Limb (tissue), 2 donors: ENCODE data around the gene FHIT.
"Not testable (repeated sequence)": the region's sequence is repeated elsewhere in the genome, so short reads cannot be mapped to it uniquely, and the experiment has no call there.

Experiments used
- DNase-seq, 2 donors: peaks; one replicate each; pipeline ENCODE4 v3.0.0-alpha.2; 2016; ENCODE audit errors: extremely low spot score in 2 of 2

FHIT gene

DNA sequence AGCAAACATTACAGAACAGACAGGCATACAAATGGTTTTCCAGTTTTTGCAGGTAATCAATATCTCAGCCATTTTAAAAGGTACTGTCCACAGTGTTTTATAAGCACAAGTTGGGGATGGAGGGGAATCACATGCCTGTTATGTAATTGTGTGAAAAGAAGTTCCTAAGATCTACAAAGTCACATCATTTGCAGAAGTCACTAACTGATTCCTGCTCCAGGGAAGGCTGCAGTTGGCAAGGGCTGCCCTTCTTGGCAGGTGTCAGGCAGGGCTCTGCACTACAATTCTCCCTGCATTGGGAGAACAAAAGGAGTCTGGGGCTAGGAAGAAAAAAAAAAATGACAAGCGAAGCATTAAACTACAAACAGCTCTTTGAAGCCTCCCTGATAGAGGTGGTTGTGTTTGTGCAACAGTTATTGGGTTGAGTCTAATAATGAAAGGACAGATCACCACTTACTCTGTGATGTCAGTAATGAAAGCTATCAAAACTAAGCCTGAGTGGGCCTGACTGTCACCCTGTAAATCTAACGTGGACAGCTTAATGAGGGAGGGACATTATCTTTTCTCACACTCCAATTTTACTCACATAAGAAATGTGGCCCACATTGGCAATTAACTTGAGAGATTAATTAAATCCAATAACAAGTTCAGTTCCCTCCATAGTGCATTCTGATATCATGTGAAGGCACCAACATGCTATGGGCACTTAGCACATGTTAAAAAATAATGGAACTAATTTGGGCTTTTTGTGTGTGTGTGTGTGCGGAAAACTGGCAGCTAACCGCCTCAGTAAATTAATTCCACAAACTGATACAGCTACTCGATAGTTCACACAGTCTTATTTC, 242.9 kb downstream of the FHIT start:
- DNase-seq: no peak

DNA sequence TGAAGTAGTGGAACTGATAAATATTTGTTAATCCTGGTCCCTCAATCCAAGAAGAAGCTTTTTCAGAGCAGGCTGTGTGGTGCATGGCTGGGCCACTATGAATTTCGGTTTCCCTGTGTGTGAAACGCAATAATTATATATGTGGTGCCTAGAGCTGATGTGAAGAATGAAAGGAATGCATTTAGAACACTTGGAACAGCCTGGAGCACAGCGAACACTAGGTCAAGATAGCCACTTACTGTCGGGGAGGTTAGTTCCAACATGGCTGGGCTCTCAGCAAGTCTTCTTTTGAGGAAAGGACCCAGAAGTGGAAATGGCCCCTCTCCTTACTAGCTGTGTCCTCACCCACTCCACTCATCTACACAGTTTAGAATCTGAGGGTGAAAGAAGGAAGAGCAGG, 245.7 kb downstream of the FHIT start:
- no peak for DNase-seq

DNA sequence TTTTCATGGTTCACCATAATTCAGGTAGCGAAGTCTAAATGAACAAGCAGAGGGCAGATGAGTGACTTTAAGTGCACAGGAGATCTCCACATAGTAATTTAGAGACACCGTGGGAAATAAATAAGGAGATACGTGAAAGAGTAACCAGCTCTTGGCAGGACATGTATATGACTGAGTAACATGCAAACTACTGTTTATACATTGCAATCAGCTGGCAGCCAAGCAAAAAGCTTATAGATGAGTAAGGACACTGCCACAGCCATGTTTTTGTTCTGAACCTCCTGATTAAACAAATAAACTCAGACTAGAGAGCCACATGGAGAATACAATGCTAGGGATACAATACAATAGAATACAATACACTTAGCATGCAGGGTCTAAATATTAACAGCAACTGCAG, 252.4 kb downstream of the FHIT start:
- no peak for DNase-seq

DNA sequence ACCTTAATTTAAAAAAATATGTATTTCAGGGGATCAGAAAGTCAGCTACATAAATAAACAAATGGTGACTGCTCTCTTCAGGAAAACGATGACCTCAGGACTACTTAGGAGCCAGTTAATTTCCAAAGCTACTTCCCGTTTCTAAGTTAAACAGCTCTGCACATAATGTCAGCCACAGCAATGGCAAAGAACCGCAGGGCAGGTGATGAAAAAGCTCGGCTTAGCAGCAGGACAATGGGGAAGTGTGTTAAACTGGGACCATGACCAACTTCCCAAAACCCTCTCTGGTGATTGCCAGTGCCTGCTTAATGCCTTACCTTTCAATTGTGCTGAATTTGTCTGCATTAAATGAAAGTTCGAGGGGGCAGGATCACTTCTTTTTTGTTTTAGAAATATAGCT, 258.9 kb downstream of the FHIT start:
- no peak for DNase-seq

DNA sequence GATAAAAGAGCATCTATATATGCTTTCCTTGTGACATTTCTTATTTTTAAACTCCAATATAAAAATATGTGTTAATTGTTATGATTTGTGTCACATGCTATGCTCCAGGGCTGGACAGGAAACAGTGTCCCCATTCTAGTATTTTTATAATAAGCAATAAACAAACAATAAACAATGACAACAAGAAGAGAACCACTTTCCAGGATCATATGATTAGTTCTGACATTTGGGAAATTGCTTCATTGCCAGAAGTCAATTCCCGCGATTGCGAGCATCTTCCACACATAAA, 260.9 kb downstream of the FHIT start:
- no peak for DNase-seq

DNA sequence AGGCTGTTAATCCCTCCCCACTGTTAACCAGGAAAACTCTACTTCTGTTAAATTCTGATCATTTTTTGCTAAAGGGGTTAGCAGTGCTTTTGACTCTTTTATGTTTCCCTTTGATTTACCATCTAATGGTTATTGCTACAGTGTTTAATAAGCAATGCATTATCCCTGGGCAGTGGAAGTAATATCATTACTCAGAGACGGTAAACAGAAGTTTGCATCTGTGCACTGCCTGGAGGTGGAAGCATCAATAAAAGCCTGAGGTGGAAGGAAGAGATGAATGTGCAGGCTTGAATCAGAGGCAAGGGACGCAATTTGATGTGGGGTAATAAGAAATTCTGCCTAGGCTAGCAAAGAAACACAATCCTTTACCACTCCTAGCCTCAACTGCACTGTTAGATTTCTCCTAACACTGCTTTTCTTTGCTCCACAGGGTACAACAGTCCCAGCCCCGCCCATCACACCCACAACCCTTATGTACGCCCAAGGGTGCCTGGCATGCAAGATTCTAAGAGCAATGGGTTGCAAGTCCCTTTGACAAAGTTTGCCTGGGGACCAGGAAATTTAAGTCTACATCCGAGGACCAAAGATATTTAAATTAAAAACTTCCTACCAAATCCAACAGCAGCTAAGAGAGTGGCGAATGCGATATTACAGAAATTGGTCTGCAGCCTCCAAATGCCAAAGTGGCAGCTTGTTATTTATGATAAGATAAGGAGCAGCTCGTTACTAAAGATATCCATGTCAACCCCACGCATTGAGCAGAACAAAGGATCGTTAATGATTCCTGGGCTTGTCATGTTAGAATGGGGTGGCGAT, 261.4 kb downstream of the FHIT start:
- no peak for DNase-seq

DNA sequence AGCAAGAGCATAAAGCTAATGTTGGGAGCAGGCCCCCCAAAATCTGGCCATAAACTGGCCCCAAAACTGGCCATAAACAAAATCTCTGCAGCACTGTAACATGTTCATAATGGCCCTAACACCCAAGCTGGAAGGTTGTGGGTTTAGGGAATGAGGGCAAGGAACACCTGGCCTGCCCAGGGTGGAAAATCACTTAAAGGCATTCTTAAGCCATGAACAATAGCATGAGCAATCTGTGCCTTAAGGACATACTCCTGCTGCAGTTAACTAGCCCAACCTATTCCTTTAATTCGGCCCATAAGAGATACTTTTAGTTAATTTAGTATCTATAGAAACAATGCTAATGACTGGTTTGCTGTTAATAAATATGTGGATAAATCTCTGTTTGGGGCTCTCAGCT, 264.1 kb downstream of the FHIT start:
- DNase-seq: not testable (repeated sequence)

DNA sequence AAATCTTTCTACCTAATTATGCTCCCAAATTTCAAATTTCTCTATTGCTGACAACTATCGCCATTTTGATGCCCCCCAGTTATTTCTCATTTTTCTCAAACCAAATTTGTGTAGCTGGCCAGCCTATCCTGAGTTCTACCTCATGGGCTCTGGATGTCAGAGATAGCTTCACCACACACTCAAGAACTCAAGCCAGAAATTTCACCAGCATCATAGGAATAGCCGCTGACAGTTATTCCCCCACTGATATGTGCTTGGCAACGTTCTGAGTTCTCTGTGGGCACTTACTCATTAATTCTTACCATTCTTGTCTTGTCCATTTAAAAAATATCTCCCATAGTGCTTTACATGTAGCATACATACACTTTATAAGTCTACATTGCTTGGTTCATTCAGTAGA, 264.7 kb downstream of the FHIT start:
- DNase-seq: no peak

DNA sequence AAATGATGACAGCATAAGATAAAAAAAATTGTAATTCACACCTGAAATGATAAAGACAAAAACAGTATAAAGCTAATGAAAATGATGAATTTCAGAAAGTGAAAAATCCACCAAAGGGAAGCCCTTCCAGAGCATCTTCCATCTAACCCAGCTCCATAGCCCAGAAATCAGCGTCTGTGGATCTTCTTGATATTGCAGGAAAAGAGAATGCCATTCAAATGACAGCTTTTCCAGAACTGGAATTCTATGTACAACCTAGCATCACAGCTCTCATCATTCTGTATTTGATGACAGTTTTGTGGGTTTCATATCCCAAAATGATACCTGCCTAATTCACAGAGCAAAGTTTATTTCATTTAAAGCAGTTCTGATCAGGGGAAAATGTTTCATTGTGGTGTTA, 267.3 kb downstream of the FHIT start:
- DNase-seq: no peak

DNA sequence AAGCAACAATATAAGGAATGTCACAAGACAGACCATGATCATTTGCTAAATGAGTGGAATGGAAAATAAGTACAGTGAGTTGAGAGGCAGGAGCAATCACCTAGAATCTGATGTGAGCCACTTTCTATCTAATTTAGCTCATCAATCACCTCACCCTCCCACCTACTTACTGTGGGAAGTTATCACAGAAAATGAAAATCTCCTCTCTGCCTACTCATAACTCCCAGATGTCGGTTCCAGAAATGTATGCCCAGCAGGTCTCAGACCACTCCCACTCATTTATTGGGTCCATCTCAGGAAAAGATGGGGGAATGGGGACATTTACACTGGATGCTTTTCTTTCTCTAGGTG, 270.9 kb downstream of the FHIT start:
- no peak for DNase-seq

DNA sequence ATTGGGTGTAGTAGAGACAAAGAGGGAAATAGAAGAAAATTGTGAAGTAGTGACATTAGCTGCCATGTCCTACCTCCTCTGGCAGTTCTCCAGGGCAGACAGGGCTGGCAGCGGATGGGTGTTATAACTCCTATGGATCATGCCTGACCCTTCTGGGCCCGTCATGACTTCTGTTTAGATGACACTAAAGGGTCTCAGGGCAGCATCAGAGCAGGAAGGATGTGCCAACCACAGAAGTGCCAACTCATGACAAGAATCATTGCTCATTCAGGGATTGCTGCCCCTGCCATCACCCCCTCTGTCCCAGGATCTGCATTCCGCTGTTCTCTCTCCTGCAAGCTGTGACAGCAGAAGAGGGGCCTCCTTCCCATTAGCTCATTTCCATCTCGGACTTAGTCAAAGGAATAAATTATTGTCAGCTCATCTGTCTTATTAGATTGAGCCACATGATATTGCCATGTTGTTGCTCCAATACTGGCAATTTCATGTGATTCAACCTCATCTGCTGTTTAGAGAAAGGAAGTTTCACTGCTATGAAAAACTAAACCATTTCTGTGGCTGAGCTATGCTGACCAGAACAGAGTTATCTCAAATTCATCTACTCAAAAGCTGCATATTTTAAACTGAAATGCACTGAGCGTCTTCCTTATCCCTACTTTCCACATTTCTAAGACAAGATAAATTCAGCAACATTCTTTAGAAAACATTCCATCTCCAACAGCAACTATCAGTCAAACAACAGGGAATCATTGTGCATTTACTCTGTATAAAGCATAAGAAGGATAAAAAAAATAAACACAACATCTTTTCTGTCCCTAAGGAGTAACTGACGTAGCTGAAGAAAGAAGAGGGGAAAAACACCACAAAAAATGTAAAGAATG, 271.6 kb downstream of the FHIT start:
- no peak for DNase-seq

DNA sequence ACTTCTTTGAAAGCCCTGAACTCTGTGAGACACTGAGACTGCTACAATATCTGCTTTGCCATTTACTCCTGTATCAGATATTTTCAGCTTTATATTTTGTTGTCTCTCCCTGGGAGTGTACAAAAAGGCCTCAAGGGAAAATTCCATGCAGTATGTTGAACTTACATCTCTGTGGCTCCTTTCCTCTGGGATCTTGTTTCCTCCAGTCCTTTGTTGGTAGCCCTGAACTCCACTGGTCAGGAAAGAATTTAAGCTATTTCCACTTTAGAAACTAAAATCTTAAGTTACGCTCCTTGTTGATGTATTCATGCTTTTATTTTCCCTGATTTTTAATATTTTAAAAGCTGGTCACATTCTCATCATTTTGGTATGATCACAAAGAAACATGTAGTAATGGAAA, 277.9 kb downstream of the FHIT start:
- no peak for DNase-seq

DNA sequence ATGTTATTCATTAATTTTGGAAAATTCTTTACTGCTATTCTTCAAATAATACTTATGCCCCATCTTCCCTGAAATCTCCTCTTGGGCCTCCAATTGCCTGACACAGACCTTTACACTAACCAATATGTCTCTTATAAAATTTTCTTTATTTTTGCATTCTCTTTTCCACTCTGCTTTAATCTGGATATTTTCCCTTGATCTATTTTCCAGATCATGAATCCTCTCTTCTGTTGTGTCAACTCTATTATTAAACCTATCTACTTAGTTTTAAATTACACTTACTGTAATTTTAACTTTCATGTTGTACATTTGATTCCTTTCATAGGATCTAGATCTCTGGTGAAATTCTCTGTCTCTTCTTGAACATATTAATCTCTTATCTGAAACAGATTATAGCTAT, 278.7 kb downstream of the FHIT start:
- DNase-seq: no peak

DNA sequence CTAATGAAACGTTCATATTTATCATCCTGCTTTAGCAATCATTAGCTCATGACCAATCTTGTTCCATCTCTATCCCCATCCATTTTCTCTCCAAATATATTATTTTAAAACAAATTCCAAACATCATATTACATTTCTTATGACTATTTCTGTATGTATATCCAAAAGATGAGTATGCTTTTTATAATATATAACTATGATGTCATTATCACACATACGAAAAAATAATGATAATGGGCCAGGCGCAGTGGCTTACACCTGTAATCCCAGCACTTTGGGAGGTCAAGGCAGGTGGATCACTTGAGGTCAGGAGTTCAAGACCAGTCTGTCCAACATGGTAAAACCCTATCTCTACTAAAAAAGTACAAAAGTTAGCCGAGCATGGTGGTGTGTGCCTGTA, 280.4 kb downstream of the FHIT start:
- DNase-seq: no peak

DNA sequence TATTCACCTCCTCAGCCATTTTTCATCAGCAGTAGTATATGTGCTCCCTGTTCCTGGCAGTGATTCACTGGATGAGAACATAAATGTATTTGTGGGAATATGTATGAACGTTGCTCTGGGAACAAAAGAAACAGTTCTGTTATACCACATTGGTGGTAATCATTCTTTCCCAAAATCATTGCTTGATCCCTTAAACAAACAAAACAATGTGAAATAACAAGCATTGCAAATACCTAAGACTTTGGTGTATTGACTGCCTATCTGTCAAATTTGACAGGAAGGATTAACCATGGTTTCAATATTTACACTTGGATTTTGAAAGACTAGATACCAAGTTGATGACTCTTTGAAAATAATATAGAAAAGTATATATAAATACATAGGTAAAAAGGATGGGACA, 284.1 kb downstream of the FHIT start:
- DNase-seq: no peak

DNA sequence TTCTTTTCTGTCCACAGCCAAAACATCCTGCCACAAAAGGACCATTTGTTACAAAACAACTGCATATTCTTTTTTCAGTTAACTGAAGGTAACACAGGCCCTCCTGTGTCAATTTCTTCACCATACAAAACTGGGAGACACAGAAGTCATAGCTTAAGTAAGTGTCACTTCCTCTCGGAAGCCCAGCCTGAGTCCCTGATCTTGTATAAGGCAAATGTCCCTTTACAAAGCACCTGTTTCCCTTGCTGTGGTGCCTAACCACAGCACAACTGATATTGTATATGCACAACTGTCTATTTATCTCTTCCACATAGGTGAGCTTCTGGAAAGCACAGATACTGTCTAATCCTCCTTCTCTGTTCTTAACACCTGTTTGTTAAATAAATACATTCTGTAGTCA, 293.7 kb downstream of the FHIT start:
- no peak for DNase-seq

DNA sequence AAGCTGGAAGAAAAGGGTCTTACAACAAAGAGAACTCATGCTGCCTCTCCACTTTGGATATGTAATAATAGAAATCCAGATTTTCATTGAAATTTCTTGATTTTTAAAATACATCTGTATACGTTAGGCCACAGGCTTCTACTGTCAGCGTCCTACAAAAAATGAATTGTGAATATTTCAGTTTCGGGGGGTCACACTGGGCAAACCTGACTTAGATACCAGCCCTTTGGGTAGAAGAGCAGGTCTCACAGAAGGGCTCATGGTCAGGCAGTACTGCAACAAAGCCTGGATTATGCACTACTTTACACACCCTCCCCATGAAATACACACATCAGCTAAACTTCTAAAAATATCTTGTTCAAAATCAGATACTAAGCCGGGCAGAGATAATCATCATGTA, 294.5 kb downstream of the FHIT start:
- no peak for DNase-seq

DNA sequence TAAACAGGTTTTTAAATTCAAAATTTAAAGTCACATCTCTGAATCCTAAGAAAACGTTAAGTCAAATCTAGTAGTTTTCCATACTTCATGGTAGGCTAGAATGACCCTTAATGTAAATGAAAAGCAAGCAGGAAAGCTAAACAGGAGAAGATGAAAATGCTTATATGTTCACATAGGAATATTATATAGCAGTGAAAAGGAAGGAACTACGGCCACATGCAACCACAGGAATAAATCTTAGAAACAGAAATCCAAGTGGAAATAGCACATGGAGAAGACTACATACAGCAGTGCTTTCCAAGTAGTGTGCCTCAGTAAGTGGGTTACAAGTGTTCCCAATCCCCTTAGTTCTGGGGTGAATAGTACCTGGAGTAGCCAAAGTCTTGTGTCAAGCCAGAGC, 296.2 kb downstream of the FHIT start:
- DNase-seq: no peak

DNA sequence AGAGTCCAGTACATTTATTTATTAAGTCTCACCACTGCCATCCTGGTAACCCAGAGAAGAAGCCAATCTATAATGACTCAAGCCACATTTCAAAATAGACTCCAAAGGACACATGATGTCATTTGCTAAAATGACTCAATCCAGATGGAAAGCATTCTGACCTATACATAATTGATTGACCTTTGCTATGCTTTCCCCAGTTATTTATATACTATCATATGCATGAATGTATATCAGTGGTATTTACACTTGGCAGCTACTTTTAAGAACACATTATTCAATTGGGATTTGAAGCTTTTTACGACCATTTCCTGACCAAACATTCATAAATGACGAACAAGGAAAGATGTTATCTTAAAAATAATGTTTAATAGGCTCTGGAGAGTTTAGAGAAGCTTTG, 297.2 kb downstream of the FHIT start:
- peak in 1 of 2 donors; percentile 67 for DNase-seq

DNA sequence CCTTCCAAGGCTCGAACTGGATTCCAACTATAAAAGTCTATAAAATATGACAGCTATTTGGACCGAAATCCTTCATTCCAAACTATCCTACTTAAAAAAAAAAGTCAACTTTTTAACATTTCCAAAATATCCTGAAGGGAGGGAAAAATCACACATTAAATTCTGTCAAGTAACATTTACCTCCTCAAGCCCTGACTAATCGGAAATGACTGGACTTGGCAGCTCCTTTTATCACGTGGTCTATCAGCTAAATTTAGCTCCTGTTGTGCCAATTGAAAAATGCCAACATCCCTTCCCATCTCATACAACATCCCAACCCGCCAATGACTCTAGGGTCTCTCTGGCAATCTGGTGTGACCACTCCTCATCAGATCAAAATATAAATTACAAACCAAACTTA, 297.9 kb downstream of the FHIT start:
- peak in 1 of 2 donors; percentile 56 for DNase-seq

DNA sequence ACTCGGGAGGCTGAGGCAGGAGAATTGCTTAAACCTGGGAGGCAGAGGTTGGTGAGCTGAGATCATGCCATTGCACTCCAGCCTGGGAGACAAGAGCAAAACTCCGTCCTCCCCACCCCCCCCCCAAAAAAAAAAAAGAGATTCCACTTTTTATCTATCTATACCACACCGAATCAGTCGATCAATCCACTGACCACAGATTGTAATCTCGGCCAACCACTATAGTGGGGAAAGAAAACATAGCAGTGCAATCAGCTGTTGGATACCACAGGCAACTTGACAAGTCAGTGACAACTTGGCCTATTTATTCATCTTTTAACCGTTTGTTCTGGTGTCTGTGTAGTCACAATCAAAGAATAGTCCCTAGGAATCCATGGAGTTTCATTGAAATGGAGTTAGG, 299.2 kb downstream of the FHIT start:
- no peak for DNase-seq

DNA sequence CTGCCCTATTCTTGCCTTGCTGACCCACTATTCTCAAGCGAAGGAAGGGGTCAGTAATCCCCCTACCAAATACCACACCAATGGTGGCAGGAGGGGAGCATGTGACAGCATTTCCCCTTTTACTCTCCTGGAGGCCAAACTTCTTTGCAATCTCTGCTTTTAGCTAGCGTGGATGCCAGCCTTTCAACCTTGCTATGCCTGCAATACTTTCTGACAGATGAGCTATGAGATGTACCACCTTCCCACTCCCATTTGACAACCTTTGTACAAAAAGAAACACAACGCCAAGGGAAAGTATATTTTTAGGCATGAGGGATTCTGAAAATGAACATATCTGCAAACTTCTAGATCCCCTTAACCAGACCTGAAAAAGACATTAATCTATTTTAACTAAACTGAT, 302.1 kb downstream of the FHIT start:
- DNase-seq: no peak
